ENCODE measurements around the gene PLG. TPM values are rescaled to one million over a fixed set of nuclear protein-coding genes. Genes with fewer than 3 reads are reported as not detected.

The PLG gene
- total RNA-seq (2022; extraction: Qiagen RNA extraction; ENCODE audit: low read depth) = not detected in 5 replicates

DNA sequence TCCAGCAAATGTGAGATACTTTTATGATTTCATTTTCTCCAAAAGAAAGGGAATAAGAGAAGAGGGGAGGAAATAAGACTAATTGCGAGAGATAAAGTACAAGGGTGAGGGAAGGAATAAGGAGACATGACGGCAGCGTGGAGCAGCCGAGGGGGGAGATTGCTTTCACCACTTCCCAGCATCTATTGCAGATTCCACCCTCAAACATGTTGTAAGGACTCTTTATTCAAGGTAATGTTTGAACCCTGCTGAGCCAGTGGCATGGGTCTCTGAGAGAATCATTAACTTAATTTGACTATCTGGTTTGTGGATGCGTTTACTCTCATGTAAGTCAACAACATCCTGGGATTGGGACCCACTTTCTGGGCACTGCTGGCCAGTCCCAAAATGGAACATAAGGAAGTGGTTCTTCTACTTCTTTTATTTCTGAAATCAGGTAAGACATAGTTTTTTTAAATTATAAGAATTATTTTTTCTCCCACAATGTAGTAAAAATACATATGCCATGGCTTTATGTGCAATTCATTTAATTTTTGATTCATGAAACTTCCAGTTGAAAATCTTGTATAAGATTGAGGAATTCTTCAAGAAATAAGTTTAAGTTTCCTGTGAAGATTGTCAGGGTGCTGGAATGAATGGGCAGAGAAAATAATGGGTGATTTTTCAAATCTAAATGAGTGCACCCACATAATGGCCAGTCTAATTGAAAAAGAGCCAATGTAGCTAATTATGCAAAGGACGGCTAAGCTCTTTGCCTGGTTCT is at the start of gene PLG:
Gene PLG, plus strand, starts transcription at position 327 of the 763 bp plus-strand sequence. Its CDS starts 61 bp downstream, at position 388.

DNA sequence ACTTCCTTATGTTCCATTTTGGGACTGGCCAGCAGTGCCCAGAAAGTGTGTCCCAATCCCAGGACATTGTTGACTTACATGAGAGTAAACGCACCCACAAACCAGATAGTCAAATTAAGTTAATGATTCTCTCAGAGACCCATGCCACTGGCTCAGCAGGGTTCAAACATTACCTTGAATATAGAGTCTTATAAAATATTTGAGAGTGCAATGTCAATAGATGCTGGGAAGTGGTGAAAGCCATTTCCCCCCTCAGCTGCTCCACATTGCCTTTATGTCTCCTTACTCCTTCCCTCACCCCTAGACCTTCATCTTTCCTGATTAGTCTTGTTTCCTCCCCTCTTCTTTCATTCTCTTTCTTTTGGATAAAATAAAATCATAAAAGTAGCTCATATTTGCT is 37.8 kb upstream of the PLG start, which contains the start of gene LPA:
Gene LPA, minus strand, starts transcription at position 78 of the 400 bp plus-strand sequence. Its CDS starts 61 bp downstream, at position 17.

Other genes starting within 250 kb of the PLG start
- gene LPA, start 38.0 kb upstream of the PLG start, total RNA-seq (2022; extraction: Qiagen RNA extraction; ENCODE audit: low read depth) = 0.03 to 0.13 TPM (median 0.09 TPM) in 5 replicates

Measured in A549 treated with GW870086 at 1 μM for 4 hours (cell line).